Measurements from ENCODE around the gene ANO10.

The ANO10 gene

GRCh38 chr3:43347774-43348173, 274.0 kb downstream of the ANO10 start:
- Histone ChIP-seq H3K9me3 (ENCODE audit: insufficient read depth, low read length, severe bottlenecking) (peaks cover 10% of the 10 kb centered on the region), H3K36me3 (ENCODE audit: insufficient read depth, low read length) (peaks cover 76% of the 10 kb centered on the region)

GRCh38 chr3:43346978-43347749, 274.6 kb downstream of the ANO10 start:
- TF ChIP-seq EZH2 (IDR thresholded peaks at IDR 0.05; ENCODE audit: borderline replicate concordance, low read depth, low read length, severe bottlenecking) = no peak
- TF ChIP-seq CTCF (IDR thresholded peaks at IDR 0.05; ENCODE audit: borderline replicate concordance, extremely low read depth, low read length, poor library complexity, severe bottlenecking) = no peak
- Histone ChIP-seq H3K4me3 (ENCODE audit: low read depth in 1 of 2, low read length in 2 of 2) (no peak overlapping the region), H3K4me1 (ENCODE audit: insufficient read depth, low read length) (peaks cover 56% of the 10 kb centered on the region), H3K9me3 (ENCODE audit: insufficient read depth, low read length, severe bottlenecking) (peaks cover 5% of the 10 kb centered on the region), H3K79me2 (ENCODE audit: insufficient read depth, low read length) (no peaks in the 10 kb centered on the region), H2AFZ (ENCODE audit: low read depth, low read length) (no peak overlapping the region), H3K36me3 (ENCODE audit: insufficient read depth, low read length) (peaks cover 82% of the 10 kb centered on the region), H3K27ac (ENCODE audit: low read length) (peak overlapping the region; percentile 93), H3K4me2 (ENCODE audit: insufficient read depth, low read length) (peak overlapping the region; percentile 29), H3K27me3 (ENCODE audit: insufficient read depth, low read length, poor library complexity) (no peaks in the 10 kb centered on the region), H4K20me1 (ENCODE audit: insufficient read depth, low read length) (no peaks in the 10 kb centered on the region), H3K9ac (ENCODE audit: low read depth, low read length) (peak overlapping the region; percentile 46)
- peak; percentile 70 for DNase-seq
- peak; percentile 84 for ATAC-seq (ENCODE audit: insufficient read depth, low read depth)

More at GRCh38 chr3:43347774-43348173, 274.0 kb downstream of the ANO10 start:
- peak overlapping the region; percentile 93 for H3K27ac ChIP-seq (ENCODE audit: low read length)
- no peaks in the 10 kb centered on the region for H3K27me3 ChIP-seq (ENCODE audit: insufficient read depth, low read length, poor library complexity)
- peaks cover 56% of the 10 kb centered on the region for H3K4me1 ChIP-seq (ENCODE audit: insufficient read depth, low read length)
- no peaks in the 10 kb centered on the region for H3K79me2 ChIP-seq (ENCODE audit: insufficient read depth, low read length)
- H4K20me1 ChIP-seq (ENCODE audit: insufficient read depth, low read length) = no peaks in the 10 kb centered on the region
- peak overlapping the region; percentile 19; the same call in 1 of the 2 replicates for H3K9ac ChIP-seq (ENCODE audit: low read depth, low read length)
- no peak for TF ChIP-seq EZH2 (IDR thresholded peaks at IDR 0.05; ENCODE audit: borderline replicate concordance, low read depth, low read length, severe bottlenecking)
- TF ChIP-seq CTCF (IDR thresholded peaks at IDR 0.05; ENCODE audit: borderline replicate concordance, extremely low read depth, low read length, poor library complexity, severe bottlenecking) = no peak
- H3K4me3 ChIP-seq (ENCODE audit: low read depth in 1 of 2, low read length in 2 of 2) = no peak overlapping the region
- DNase-seq (no peak), ATAC-seq (ENCODE audit: insufficient read depth, low read depth) (no peak)
- peak overlapping the region; percentile 29; the same call in 1 of the 2 replicates for H3K4me2 ChIP-seq (ENCODE audit: insufficient read depth, low read length)
- no peak overlapping the region for H2AFZ ChIP-seq (ENCODE audit: low read depth, low read length)

GRCh38 chr3:43345877-43346276, 275.9 kb downstream of the ANO10 start:
- peak; percentile 20 for DNase-seq
- Histone ChIP-seq H3K9ac (ENCODE audit: low read depth, low read length) (0 out of 2 replicates have a peak overlapping the region, but pooled peaks have one; percentile 29), H4K20me1 (ENCODE audit: insufficient read depth, low read length) (no peaks in the 10 kb centered on the region), H3K4me1 (ENCODE audit: insufficient read depth, low read length) (peaks cover 56% of the 10 kb centered on the region), H2AFZ (ENCODE audit: low read depth, low read length) (no peak overlapping the region), H3K36me3 (ENCODE audit: insufficient read depth, low read length) (peaks cover 87% of the 10 kb centered on the region), H3K4me3 (ENCODE audit: low read depth in 1 of 2, low read length in 2 of 2) (no peak overlapping the region), H3K27me3 (ENCODE audit: insufficient read depth, low read length, poor library complexity) (no peaks in the 10 kb centered on the region), H3K9me3 (ENCODE audit: insufficient read depth, low read length, severe bottlenecking) (no peaks in the 10 kb centered on the region), H3K79me2 (ENCODE audit: insufficient read depth, low read length) (peaks cover under 1% of the 10 kb centered on the region), H3K27ac (ENCODE audit: low read length) (peak overlapping the region; percentile 93), H3K4me2 (ENCODE audit: insufficient read depth, low read length) (peak overlapping the region; percentile 16; the same call in 1 of the 2 replicates)
- no peak for TF ChIP-seq CTCF (IDR thresholded peaks at IDR 0.05; ENCODE audit: borderline replicate concordance, extremely low read depth, low read length, poor library complexity, severe bottlenecking)
- peak; percentile 44 for ATAC-seq (ENCODE audit: insufficient read depth, low read depth)

Data from DND-41 (cell line).